Measurements from ENCODE around the gene NR2F1-AS1.

DNA sequence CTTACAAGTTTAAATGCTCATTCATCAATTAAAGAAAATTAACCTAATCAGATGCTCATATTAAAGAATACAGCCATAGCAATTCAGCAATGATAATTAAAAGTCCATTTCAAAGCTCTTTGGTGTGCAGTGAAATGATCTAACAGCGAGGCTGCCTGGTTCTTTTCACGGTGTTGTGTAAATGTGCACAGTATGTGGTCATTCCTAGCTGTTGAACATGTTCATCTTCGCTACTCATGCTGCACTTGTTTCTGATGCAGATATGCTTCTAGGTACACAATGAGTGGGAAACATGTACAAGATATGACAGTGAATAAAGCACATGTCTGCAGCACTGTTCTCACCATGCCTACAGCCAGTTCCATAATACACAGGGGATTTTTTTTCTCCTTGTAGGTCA is 163.5 kb downstream of the NR2F1-AS1 start:
- TF ChIP-seq, protein P1, sequence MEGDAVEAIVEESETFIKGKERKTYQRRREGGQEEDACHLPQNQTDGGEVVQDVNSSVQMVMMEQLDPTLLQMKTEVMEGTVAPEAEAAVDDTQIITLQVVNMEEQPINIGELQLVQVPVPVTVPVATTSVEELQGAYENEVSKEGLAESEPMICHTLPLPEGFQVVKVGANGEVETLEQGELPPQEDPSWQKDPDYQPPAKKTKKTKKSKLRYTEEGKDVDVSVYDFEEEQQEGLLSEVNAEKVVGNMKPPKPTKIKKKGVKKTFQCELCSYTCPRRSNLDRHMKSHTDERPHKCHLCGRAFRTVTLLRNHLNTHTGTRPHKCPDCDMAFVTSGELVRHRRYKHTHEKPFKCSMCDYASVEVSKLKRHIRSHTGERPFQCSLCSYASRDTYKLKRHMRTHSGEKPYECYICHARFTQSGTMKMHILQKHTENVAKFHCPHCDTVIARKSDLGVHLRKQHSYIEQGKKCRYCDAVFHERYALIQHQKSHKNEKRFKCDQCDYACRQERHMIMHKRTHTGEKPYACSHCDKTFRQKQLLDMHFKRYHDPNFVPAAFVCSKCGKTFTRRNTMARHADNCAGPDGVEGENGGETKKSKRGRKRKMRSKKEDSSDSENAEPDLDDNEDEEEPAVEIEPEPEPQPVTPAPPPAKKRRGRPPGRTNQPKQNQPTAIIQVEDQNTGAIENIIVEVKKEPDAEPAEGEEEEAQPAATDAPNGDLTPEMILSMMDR (IDR thresholded peaks at IDR 0.05) = no peak
- TF ChIP-seq EZH2 (IDR thresholded peaks at IDR 0.05; ENCODE audit: borderline replicate concordance, insufficient read depth, low read depth, low read length, poor library complexity, severe bottlenecking) = no peak
